Colonic mucosa (tissue), 4 donors: ENCODE results near the gene PGA3. TPM values are rescaled to one million over a fixed set of nuclear protein-coding genes. Genes with fewer than 3 reads are reported as not detected.
"Not testable (repeated sequence)": the region's sequence is repeated elsewhere in the genome, so short reads cannot be mapped to it uniquely, and the experiment has no call there.

Experiments
- DNase-seq: peaks from one replicate; pipeline ENCODE4 v3.0.0-alpha.2; 2020
- H3K27ac ChIP-seq: fragments of 200-600 bp; one replicate; pipeline ENCODE4 v1.8.0; 2021
- H3K27me3 ChIP-seq: fragments of 200-600 bp; one replicate; pipeline ENCODE4 v1.8.0; 2021
- H3K36me3 ChIP-seq: fragments of 200-600 bp; one replicate; pipeline ENCODE4 v1.8.0; 2021
- H3K4me1 ChIP-seq: fragments of 200-600 bp; one replicate; pipeline ENCODE4 v1.8.0; 2021; ENCODE audit warnings: mild to moderate bottlenecking
- H3K4me3 ChIP-seq: fragments of 200-600 bp; one replicate; pipeline ENCODE4 v1.8.0; 2021
- H3K9ac ChIP-seq, 2 donors: one replicate each; pipeline ENCODE4 v1.7.0; 2013; ENCODE audit warnings: control low read depth in 2 of 2, low read depth in 2 of 2, low read length in 2 of 2
- H3K9me3 ChIP-seq: fragments of 200-600 bp; one replicate; pipeline ENCODE4 v1.8.0; 2021
- CTCF ChIP-seq: fragments of 200-600 bp; IDR thresholded peaks from one replicate; pipeline ENCODE4 v1.8.0; 2022; ENCODE audit warnings: antibody characterized with exemption, mild to moderate bottlenecking
- intact Hi-C: fragments of 100-400 bp; cut with DNase I; formaldehyde crosslinking; loops from one replicate; pipeline ENCODE4 v1.14.1; 2022
- total RNA-seq, 2 donors: library from RNA; stranded (reverse); fragmentation: NEBNext Ultra II Directional in 1 of 2; extraction: Animal tissue kit (Norgen Biotek cat#: 25700) in 1 of 2; gene quantifications; one replicate each; pipeline ENCODE4 v1.2.1, GENCODE V29; 2021
- donor health status: healthy.
- donor health status: DM: no; HTN: no; CAD: no.
- donor health status: DM: no; HTN: no; CAD: no.

The PGA3 gene
- total RNA-seq, 2 donors from 2014 or later, result 0.35 TPM; not detected in 1

GRCh38 chr11:61194981-61195695 lies 8.2 kb upstream of the PGA3 start:
- H3K27me3 ChIP-seq, result no peaks in the 10 kb centered on the region
- no peak for DNase-seq
- no peak for TF ChIP-seq CTCF
- no peak overlapping the region for H3K4me3 ChIP-seq
- H3K36me3 ChIP-seq, result no peaks in the 10 kb centered on the region
- intact Hi-C loops, result no loop called here
- H3K9me3 ChIP-seq, result no peaks in the 10 kb centered on the region
- no peaks in the 10 kb centered on the region for H3K4me1 ChIP-seq
- no peak overlapping the region for H3K9ac ChIP-seq
- H3K27ac ChIP-seq, result no peak overlapping the region

- no peak for TF ChIP-seq CTCF
Measured at GRCh38 chr11:61195719-61196118, 7.6 kb upstream of the PGA3 start.

DNA sequence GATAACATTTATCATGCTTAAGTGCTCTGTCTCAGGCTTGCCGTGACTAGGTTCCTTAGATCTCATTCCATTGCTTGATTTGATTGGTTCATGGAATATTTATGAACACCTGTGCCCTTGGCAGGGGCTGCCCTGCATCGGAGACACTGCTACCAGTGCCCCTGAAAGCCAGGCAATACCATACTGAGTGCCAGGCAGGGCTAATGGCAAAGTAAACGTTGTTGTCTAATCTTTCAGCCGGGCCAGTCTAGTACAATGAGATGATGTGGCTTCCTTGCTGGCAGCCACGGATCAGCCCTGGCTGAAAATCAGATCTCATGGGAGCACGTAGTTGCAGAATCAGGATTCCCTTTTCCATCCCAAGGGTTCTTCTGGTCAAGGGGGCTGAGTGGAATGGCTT lies 5.0 kb upstream of the PGA3 start:
- TF ChIP-seq CTCF, result no peak
- no peak for DNase-seq
- no peaks in the 10 kb centered on the region for H3K9me3 ChIP-seq
- H3K27me3 ChIP-seq, result no peaks in the 10 kb centered on the region
- no peak overlapping the region for H3K4me3 ChIP-seq
- intact Hi-C loops, result no loop called here
- no peak overlapping the region for H3K27ac ChIP-seq
- no peaks in the 10 kb centered on the region for H3K36me3 ChIP-seq
- no peak overlapping the region for H3K9ac ChIP-seq
- H3K4me1 ChIP-seq, result no peaks in the 10 kb centered on the region

More at GRCh38 chr11:61195719-61196118, 7.6 kb upstream of the PGA3 start:
- Histone ChIP-seq H3K4me1 (no peaks in the 10 kb centered on the region), H3K4me3 (no peak overlapping the region), H3K27ac (no peak overlapping the region), H3K9ac (no peak overlapping the region), H3K27me3 (no peaks in the 10 kb centered on the region), H3K9me3 (no peaks in the 10 kb centered on the region), H3K36me3 (no peaks in the 10 kb centered on the region)
- intact Hi-C loops, result no loop called here
- DNase-seq, result no peak

- intact Hi-C loops, result no loop called here
- TF ChIP-seq CTCF, result no peak
- Histone ChIP-seq H3K4me3 (no peak overlapping the region), H3K4me1 (no peaks in the 10 kb centered on the region), H3K27me3 (no peaks in the 10 kb centered on the region), H3K36me3 (no peaks in the 10 kb centered on the region), H3K9me3 (no peaks in the 10 kb centered on the region), H3K27ac (no peak overlapping the region), H3K9ac (no peak overlapping the region)
- DNase-seq, result no peak
Measured at GRCh38 chr11:61198948-61199523, 4.3 kb upstream of the PGA3 start.

- no peak for DNase-seq
Measured at GRCh38 chr11:61201476-61201875, 1.8 kb upstream of the PGA3 start.

DNA sequence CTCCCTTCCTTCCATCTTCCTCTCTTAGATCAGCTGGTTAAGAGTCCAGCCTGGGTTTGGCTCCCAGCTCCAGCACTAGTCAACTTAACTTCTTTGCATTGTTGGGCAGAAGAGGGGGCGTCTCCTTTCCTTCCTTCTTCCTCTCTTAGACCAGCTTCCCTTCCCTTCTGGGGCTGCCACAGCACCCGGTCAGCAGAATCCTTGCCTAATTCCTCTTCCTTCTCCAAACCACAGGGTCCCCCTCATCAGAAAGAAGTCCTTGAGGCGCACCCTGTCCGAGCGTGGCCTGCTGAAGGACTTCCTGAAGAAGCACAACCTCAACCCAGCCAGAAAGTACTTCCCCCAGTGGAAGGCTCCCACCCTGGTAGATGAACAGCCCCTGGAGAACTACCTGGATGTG lies 558 bp downstream of the PGA3 start:
- intact Hi-C loops, H3K27ac ChIP-seq: not testable (repeated sequence)

More at GRCh38 chr11:61201476-61201875, 1.8 kb upstream of the PGA3 start:
- H3K36me3 ChIP-seq, result no peaks in the 10 kb centered on the region
- TF ChIP-seq CTCF, result no peak
- H3K4me3 ChIP-seq, result no peak overlapping the region
- intact Hi-C loops, result no loop called here
- no peaks in the 10 kb centered on the region for H3K4me1 ChIP-seq
- no peak overlapping the region for H3K9ac ChIP-seq
- H3K9me3 ChIP-seq, result no peaks in the 10 kb centered on the region
- no peak overlapping the region for H3K27ac ChIP-seq
- no peaks in the 10 kb centered on the region for H3K27me3 ChIP-seq

DNA sequence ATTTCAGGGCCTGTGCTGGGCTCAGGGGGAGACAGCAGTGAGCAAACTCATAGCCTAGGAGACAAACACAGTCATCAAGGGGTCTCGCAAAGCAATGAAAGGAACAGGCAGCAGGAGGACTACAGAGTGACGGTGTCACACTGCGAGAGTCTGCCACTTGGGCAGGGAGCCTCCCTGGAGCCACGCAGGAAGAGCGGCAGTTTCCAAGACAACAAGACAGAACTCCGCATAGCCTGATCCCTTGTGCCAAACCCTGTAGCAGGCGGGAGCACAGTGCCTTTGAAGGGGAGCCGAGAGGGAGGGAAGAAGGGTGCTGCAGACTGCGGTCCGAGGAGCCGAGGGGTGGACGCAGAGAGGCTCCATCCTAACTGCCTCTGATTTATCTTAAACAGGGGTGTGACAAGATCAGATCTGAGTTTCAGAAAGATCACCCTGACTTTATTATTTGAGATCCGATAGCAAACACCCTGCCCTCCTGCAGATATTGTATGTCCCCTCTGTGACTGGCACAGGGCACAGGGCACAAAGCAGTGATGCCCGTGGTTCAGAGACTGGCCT lies 1.3 kb downstream of the PGA3 start:
- intact Hi-C loops, H3K27ac ChIP-seq, H3K4me1 ChIP-seq, H3K27me3 ChIP-seq, H3K4me3 ChIP-seq, DNase-seq, H3K9me3 ChIP-seq, H3K36me3 ChIP-seq, H3K9ac ChIP-seq: not testable (repeated sequence)

More for the DNA sequence above, 558 bp downstream of the PGA3 start:
- H3K9ac ChIP-seq, DNase-seq, H3K36me3 ChIP-seq, H3K4me1 ChIP-seq, H3K9me3 ChIP-seq, H3K4me3 ChIP-seq, H3K27me3 ChIP-seq: not testable (repeated sequence)

DNA sequence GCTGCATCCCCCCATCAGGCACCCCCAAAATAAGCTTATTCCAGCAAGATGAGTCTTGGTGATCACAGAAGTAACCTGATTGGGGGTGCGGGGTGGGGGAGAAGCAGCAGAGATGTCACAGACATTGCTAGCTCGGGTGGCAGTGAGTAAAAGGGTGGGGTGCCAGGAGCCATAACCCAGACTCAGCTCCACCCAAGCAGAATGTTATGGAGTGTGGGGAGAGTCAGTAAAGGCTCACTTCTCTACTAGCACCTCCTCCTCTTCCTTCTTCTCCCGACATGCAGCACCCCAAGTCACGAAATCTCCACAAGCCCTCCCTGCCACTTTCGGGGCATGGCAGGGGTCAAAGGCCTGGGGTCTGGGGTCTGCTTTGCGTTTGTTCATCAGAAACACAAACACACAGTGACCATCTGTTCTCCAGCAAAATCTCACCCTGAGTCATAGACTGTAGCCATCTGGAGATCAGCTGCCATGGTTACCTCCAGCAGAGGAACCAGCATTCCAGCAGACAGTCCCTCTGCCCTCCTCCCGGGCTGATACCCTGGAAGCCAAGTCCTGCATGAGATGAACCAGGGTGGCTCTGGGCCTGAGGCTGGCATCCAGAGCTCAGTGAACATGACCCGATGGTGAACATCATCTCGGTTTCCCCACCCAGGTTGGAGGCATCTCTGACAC lies 4.5 kb downstream of the PGA3 start:
- H3K9ac ChIP-seq, H3K9me3 ChIP-seq, intact Hi-C loops, H3K27me3 ChIP-seq, H3K36me3 ChIP-seq, H3K4me3 ChIP-seq, DNase-seq, H3K27ac ChIP-seq, H3K4me1 ChIP-seq: not testable (repeated sequence)
